ENCODE measurements around the gene DYSF. TPM values are rescaled to one million over a fixed set of nuclear protein-coding genes. Genes with fewer than 3 reads are reported as not detected.

The DYSF gene
- total RNA-seq, 1 experiment from 2014 or later: 2.2 TPM

DNA sequence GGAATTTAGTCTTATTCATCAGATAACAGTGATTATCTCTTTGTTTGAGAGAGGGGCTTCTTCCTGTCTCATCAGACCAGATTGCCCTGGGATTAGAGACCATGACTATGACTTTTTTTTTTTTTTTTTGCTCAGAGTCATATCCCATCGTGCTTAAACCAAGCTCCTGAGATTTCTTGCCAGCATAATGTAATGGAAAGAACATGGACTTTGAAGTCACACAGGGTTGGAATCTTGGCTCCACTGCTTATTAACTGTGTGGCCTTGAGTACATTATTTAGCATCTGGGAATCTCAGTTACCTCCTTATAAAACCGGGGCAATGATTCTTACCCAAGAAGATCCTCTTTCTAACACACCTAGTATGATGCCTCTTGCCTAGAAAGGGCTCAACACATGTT lies 268.3 kb downstream of the DYSF start:
- peaks cover 11% of the 10 kb centered on the region for H3K9me3 Mint-ChIP-seq (ENCODE audit: unreplicated experiment)
- no peaks in the 10 kb centered on the region for H3K27me3 Mint-ChIP-seq (ENCODE audit: insufficient read depth, unreplicated experiment)
- Histone ChIP-seq H3K27me3 (replicated peaks; ENCODE audit: control insufficient read depth, insufficient read depth, low read length) (no peaks in the 10 kb centered on the region), H3K4me1 (peaks cover 8% of the 10 kb centered on the region; the same call in 1 of the 2 replicates), H3K4me3 (ENCODE audit: low read depth, low read length) (no peak overlapping the region), H3K36me3 (ENCODE audit: control insufficient read depth, insufficient read depth, low read length) (no peaks in the 10 kb centered on the region), H3K9me3 (peaks cover 17% of the 10 kb centered on the region)
- H3K36me3 Mint-ChIP-seq (ENCODE audit: insufficient read depth, unreplicated experiment): no peaks in the 10 kb centered on the region
- peaks cover 8% of the 10 kb centered on the region for H3K4me1 Mint-ChIP-seq (ENCODE audit: low read depth, unreplicated experiment)
- intact Hi-C loops (cut with micrococcal nuclease; ENCODE audit: unreplicated experiment): no loop called here
- TF ChIP-seq, protein P1, sequence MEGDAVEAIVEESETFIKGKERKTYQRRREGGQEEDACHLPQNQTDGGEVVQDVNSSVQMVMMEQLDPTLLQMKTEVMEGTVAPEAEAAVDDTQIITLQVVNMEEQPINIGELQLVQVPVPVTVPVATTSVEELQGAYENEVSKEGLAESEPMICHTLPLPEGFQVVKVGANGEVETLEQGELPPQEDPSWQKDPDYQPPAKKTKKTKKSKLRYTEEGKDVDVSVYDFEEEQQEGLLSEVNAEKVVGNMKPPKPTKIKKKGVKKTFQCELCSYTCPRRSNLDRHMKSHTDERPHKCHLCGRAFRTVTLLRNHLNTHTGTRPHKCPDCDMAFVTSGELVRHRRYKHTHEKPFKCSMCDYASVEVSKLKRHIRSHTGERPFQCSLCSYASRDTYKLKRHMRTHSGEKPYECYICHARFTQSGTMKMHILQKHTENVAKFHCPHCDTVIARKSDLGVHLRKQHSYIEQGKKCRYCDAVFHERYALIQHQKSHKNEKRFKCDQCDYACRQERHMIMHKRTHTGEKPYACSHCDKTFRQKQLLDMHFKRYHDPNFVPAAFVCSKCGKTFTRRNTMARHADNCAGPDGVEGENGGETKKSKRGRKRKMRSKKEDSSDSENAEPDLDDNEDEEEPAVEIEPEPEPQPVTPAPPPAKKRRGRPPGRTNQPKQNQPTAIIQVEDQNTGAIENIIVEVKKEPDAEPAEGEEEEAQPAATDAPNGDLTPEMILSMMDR (IDR thresholded peaks at IDR 0.05; ENCODE audit: insufficient read depth in 1 of 2, low read depth in 1 of 2, low read length in 1 of 2, severe bottlenecking in 1 of 2, unreplicated experiment in 1 of 2): no peak
- no peak overlapping the region for H3K4me3 Mint-ChIP-seq (ENCODE audit: unreplicated experiment)
- no peak overlapping the region for H3K27ac Mint-ChIP-seq (ENCODE audit: unreplicated experiment)
- no peak for DNase-seq
- BruUV-seq (replicated peaks): no TSS peak
- POLR2A ChIA-PET: interaction anchor here (0.7 kb wide), 1 partner anchor 29 kb away, joined by 7 read pairs; no protein-coding TSS in a partner anchor
- CTCF ChIA-PET: no interaction called here

DNA sequence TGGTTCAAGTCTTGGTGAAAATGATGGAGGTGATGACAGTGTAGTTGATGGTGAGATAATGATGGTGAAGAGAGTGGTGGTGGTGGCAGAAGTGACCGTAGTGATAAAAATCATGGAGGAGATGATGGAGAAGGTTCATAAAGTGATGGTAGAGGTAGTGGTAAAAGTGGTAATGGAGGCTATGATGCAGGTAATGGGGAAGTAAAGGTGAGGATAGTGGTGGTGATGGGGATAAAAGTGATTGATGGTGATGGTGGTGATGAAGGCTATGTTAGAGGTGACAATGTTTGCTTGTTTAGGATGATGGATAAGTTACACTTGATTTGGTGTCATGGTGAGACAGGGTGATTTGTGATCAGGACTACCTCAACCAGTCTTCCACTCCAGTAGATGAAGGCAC lies 268.9 kb downstream of the DYSF start:
- Mint-ChIP-seq H3K4me1 (ENCODE audit: low read depth, unreplicated experiment) (peaks cover 8% of the 10 kb centered on the region), H3K36me3 (ENCODE audit: insufficient read depth, unreplicated experiment) (no peaks in the 10 kb centered on the region), H3K9me3 (ENCODE audit: unreplicated experiment) (peaks cover 11% of the 10 kb centered on the region), H3K27ac (ENCODE audit: unreplicated experiment) (no peak overlapping the region), H3K4me3 (ENCODE audit: unreplicated experiment) (no peak overlapping the region), H3K27me3 (ENCODE audit: insufficient read depth, unreplicated experiment) (no peaks in the 10 kb centered on the region)
- Histone ChIP-seq H3K4me3 (ENCODE audit: low read depth, low read length) (no peak overlapping the region), H3K9me3 (peaks cover 17% of the 10 kb centered on the region), H3K27me3 (replicated peaks; ENCODE audit: control insufficient read depth, insufficient read depth, low read length) (no peaks in the 10 kb centered on the region), H3K36me3 (ENCODE audit: control insufficient read depth, insufficient read depth, low read length) (no peaks in the 10 kb centered on the region), H3K4me1 (peaks cover 9% of the 10 kb centered on the region)
- no peak for DNase-seq
- TF ChIP-seq, protein P1 (IDR thresholded peaks at IDR 0.05; ENCODE audit: insufficient read depth in 1 of 2, low read depth in 1 of 2, low read length in 1 of 2, severe bottlenecking in 1 of 2, unreplicated experiment in 1 of 2): no peak
- ChIA-PET CTCF (no interaction called here), POLR2A (interaction anchor here (0.7 kb wide), 1 partner anchor 28 kb away, joined by 7 read pairs; no protein-coding TSS in a partner anchor)
- BruUV-seq (replicated peaks): no TSS peak
- intact Hi-C loops (cut with micrococcal nuclease; ENCODE audit: unreplicated experiment): no loop called here

DNA sequence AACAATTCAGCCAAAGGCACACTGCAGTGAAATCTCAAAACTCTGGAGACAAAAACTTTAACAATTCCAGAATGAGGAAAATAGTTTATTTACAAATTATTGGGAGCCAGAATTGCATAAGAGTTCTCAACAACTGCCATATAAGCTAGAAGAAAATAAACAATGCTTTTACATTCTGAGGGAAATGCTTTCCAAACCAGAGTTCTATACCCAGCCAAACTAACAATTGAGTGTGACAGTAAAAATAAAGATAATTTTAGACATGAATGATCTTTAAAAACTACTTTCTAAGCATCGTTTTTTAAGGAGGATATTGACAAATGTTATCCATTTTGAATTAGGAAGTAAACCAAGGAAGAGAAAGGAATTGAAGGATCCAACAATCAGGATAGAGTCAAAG lies 271.4 kb downstream of the DYSF start:
- H3K9me3 Mint-ChIP-seq (ENCODE audit: unreplicated experiment): peaks cover 11% of the 10 kb centered on the region
- TF ChIP-seq, protein P1 (IDR thresholded peaks at IDR 0.05; ENCODE audit: insufficient read depth in 1 of 2, low read depth in 1 of 2, low read length in 1 of 2, severe bottlenecking in 1 of 2, unreplicated experiment in 1 of 2): no peak
- peaks cover 18% of the 10 kb centered on the region for H3K4me1 ChIP-seq
- no peak overlapping the region for H3K4me3 Mint-ChIP-seq (ENCODE audit: unreplicated experiment)
- POLR2A ChIA-PET: no interaction called here
- no peaks in the 10 kb centered on the region for H3K36me3 Mint-ChIP-seq (ENCODE audit: insufficient read depth, unreplicated experiment)
- no peak overlapping the region for H3K4me3 ChIP-seq (ENCODE audit: low read depth, low read length)
- no TSS peak for BruUV-seq (replicated peaks)
- peaks cover 8% of the 10 kb centered on the region for H3K4me1 Mint-ChIP-seq (ENCODE audit: low read depth, unreplicated experiment)
- peaks cover 17% of the 10 kb centered on the region for H3K9me3 ChIP-seq
- DNase-seq: no peak
- no peaks in the 10 kb centered on the region for H3K27me3 Mint-ChIP-seq (ENCODE audit: insufficient read depth, unreplicated experiment)
- H3K27me3 ChIP-seq (replicated peaks; ENCODE audit: control insufficient read depth, insufficient read depth, low read length): no peaks in the 10 kb centered on the region
- CTCF ChIA-PET: no interaction called here
- H3K27ac Mint-ChIP-seq (ENCODE audit: unreplicated experiment): no peak overlapping the region
- intact Hi-C loops (cut with micrococcal nuclease; ENCODE audit: unreplicated experiment): no loop called here
- no peaks in the 10 kb centered on the region for H3K36me3 ChIP-seq (ENCODE audit: control insufficient read depth, insufficient read depth, low read length)

All from Caco-2 (cell line).